ENCODE results near the gene RYR3.
"Not testable (repeated sequence)": the region's sequence is repeated elsewhere in the genome, so short reads cannot be mapped to it uniquely, and the experiment has no call there.

Gene RYR3

GRCh38 chr15:33584797-33585196 lies 274.0 kb downstream of the RYR3 start:
- DNase-seq (ENCODE audit: low spot score), result no peak

- DNase-seq (ENCODE audit: low spot score), result no peak
Observed at GRCh38 chr15:33586786-33587697, 276.3 kb downstream of the RYR3 start.

- DNase-seq (ENCODE audit: low spot score), result no peak
Observed at GRCh38 chr15:33587773-33588172, 277.0 kb downstream of the RYR3 start.

DNA sequence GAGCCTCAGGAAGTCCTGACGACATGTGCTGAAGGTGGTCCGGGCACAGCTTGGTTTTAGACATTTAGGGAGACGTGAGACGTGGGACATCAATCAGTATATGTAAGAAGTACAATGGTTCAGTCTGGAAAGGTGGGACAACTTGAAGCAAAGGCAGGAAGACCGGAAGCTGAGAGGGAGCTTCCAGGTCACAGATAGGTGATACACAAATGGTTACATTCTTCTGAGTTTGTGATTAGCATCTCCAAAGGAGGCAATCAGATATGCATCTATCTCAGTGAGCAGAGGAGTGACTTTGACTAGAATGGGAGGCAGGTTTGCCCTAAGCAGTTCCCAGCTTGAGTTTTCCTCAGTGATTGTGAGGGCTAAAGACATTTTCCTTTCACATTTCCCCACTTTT lies 282.1 kb downstream of the RYR3 start:
- no peak for DNase-seq (ENCODE audit: low spot score)

DNA sequence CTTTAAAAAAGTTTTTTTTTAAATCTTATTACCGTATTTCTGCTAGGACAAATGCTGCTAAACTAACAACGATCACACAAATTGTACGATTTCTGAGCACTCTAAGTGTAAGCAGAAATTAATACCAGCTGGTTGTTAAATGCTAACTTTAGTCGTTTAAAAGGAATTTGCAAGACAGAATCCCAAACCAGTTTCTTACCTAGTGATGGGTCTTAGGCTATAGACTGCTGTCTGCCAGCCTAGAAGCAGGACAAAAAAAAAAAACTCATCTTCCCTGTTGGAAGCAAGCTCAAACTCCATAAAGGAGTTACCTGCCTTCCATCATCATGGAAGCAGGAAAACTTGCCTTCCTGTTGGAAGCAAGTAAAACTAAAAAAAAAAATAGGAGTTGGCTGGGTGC lies 287.6 kb downstream of the RYR3 start:
- not testable (repeated sequence) for DNase-seq (ENCODE audit: low spot score)

DNA sequence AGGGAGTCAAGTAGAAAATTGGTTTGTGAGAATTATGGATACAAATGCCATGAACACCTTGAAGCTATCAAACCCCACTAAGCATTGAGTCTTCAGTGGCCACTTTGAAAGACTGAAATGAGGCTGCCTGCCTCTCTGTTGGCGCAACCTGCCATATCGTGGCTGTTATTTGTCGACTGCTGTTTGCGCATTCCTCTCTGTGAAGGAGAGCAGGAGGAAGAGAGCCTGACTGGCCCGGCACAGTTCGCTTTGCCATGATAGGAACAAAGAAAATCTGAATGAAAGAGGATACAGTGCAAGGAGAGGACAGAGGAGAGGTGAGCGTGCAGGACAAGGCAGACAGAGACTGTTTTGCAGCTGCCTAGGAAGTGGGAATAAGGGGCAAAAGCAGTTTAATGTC lies 289.4 kb downstream of the RYR3 start:
- no peak for DNase-seq (ENCODE audit: low spot score)

DNA sequence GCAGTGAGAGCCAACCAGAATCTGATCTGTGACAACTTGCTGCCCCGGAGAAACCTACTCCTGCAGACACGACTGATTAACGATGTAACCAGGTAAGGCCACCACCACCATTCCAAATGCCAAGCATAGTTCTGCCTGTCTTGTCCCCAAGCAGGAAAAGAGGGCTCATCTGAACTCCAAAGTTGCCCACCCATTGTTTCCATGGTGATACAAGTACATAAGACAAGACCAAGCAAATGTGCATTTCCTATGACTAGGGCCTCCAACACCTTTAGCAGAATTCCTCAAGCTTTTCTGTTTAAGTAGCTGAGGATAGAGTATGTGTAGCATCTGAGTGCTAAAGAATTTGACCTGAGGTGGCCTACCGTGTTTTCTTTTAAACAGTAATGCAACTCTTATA lies 290.7 kb downstream of the RYR3 start:
- DNase-seq (ENCODE audit: low spot score), result no peak

DNA sequence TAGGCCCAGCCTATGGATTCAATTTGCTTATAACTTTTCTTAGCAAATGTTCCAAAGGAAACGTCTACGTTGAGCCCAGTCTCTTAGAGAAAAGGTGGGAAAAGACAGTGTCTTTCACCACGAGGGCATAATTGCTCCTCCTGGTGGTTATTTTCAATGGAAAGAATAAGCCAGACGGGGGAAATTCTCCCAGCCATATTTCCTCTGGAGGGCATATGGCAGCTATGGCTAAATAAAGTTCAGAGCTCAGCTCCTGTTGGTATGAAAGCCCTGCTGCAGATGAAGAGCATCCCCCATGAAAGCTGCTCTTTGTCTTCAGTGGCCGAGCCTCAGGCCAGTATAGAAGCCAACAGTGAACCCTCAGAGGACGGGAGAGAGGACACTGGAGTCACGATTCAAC lies 297.9 kb downstream of the RYR3 start:
- DNase-seq (ENCODE audit: low spot score), result no peak

DNA sequence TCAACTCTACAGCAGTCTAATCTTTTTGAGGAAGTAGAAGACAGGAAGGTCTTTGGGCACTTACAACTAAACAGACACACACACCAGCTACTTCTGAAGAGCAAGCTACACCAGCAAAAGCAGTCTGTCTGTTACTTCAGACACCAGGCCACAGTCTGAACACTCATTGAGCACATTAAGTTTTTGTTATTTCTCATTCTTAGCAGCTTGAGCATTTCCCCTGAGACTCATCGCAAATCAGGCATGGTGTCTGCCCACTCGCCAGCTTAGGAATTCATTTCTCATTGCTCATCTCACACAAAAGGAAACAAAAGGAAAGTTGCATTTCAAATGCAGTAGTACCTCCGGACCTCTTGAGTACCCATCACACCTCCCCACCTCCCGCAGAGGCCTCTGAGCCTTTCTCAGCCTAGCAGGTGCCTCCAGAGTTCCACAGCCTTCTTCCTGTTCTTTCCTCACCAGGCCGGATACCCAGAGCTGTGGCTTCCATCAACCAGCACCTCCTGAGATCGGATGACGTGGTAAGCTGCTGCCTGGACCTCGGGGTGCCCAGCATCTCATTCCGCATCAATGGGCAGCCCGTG lies 302.0 kb downstream of the RYR3 start:
- DNase-seq (ENCODE audit: low spot score), result no peak

DNA sequence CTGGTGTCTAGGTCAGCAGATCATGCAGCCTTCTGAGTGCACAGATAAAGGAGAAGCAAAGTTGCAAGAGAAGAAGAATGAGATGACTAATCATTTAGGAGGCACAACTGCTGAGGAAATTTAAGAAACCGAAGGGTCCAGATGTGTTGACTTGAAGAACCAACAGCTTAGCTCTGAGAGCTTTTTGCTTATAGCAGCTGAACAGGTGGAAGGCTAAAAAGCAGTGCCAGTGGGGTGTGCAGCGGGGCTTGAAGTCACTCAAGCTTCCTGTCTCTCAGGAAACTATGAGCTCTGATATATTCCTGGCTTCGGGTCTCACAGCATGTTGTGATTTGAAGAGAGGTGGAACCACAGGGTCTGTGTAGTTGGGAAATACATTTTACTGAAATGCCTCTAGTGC lies 305.7 kb downstream of the RYR3 start:
- no peak for DNase-seq (ENCODE audit: low spot score)

- no peak for DNase-seq (ENCODE audit: low spot score)
Observed at GRCh38 chr15:33618350-33618749, 307.6 kb downstream of the RYR3 start.

DNA sequence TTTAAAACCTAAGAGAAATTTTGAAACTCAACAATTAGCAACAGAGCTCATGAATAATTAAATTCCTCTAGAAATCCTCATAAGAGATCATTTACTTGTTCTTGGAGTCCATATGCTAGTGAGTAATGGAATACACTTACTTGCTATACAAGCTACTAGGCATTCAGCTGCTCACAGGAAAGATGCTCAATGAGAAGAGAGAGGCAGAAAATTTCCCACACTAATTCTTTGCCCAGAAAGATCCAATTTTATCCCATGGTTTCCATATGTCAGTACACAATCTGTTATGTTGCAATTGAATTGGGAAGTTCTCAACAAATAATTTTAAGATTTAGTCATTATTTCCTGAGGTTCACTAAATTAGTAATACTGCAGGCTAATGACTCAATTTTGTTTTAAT lies 310.4 kb downstream of the RYR3 start:
- no peak for DNase-seq (ENCODE audit: low spot score)

DNA sequence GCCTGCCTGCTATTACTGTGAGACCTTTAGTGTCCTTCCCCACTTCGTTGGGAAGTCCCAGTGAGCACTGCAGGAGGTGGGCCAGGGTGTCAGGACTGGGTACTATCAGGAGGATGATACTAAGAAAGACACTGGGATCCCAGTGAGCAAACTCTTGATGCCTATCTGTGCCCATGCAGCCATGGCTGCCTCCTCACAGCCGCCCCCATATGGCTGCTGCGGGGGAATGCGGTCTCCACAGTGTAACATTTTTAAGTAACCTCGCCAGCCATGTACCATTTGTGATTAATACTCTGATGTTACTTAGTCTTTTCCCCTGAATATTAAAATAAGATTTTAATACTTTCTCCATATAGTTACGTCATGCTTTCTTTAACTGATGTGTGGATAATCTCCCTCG lies 312.2 kb downstream of the RYR3 start:
- no peak for DNase-seq (ENCODE audit: low spot score)

GRCh38 chr15:33624439-33624838 lies 313.7 kb downstream of the RYR3 start:
- no peak for DNase-seq (ENCODE audit: low spot score)

DNA sequence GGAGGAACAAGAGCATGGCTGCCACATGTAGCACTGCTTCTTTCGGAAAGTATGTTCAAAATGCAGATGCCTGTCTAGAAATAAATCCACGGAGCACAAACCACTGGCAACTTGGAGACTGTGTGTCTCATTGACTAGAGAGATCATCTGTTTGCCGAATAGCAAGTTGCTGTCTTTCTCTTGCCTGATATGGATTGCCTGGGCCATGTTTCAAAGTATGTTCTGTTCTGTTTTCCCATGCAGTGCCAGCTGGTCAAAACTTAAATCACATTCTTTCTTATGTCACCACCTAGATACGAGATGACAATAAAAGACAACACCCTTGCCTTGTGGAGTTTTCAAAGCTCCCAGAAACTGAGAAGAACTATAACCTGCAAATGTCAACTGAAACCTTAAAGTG lies 318.9 kb downstream of the RYR3 start:
- no peak for DNase-seq (ENCODE audit: low spot score)

- DNase-seq (ENCODE audit: low spot score), result no peak
Observed at GRCh38 chr15:33636234-33636633, 325.5 kb downstream of the RYR3 start.

GRCh38 chr15:33636958-33637357 lies 326.2 kb downstream of the RYR3 start:
- DNase-seq (ENCODE audit: low spot score), result no peak

DNA sequence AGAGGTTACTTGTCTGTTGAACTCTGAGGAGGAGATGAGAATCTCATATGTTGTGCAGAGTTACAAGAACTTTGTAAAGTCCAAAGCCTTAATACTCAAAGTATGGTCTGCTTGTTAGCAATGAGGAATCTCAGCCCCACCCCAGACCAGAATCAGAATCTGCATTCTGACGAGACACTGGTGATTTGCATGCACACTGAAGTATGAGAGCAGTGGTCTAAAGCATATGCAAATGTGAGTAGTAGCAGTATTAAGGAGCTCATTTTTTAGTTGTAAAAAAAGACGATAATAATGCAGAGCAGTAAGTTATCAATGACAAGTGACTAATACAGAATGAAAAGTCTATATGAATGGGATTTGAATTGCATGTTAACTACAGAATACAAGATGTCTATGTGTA lies 327.7 kb downstream of the RYR3 start:
- DNase-seq (ENCODE audit: low spot score), result no peak

- no peak for DNase-seq (ENCODE audit: low spot score)
Observed at GRCh38 chr15:33639051-33639450, 328.3 kb downstream of the RYR3 start.

- no peak for DNase-seq (ENCODE audit: low spot score)
Observed at GRCh38 chr15:33639456-33639855, 328.7 kb downstream of the RYR3 start.

- no peak for DNase-seq (ENCODE audit: low spot score)
Observed at GRCh38 chr15:33639978-33640377, 329.2 kb downstream of the RYR3 start.

GRCh38 chr15:33641069-33641468 lies 330.3 kb downstream of the RYR3 start:
- no peak for DNase-seq (ENCODE audit: low spot score)

DNA sequence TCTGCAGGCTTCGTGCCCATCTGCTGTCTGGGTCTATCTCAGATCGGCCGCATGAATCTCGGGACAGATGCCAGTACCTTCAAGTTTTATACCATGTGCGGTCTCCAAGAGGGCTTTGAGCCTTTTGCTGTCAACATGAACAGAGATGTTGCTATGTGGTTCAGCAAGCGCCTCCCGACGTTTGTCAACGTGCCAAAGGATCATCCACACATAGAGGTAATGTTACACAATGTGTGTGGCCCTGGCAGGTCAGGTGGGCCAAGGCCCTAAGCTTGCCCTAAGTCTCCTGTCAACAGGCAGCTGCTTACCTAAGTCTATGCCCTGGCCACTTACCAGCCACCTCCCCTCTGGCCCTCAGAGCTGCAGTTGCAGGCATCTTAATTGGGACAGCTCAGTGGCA lies 333.5 kb downstream of the RYR3 start:
- no peak for DNase-seq (ENCODE audit: low spot score)

DNA sequence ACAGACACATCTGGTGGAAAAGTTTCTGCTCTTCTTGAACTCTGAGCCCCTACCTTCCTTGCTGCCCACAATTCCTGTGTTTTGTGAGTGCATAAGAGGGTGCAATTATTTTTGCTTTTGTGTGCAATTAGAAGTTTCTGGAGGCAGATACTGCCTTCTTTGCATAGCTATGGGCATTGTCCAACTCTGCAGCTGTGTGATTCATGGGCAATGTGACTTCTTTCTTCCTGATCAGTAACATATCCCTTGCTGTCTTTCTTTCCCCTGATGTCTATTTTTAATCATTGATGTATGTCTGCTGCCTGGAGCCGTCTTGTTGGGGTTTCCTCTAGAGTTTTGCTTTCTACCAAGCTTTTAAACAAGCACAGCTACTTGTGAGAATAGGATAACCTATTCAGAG lies 336.0 kb downstream of the RYR3 start:
- DNase-seq (ENCODE audit: low spot score), result no peak
